ENCODE measurements around the gene NDUFAB1. TPM values are rescaled to one million over a fixed set of nuclear protein-coding genes. Genes with fewer than 3 reads are reported as not detected.

NDUFAB1 gene
- total and polyA plus RNA-seq, 2 of the 13 experiments (the other 11 are each of a cell fraction or from before 2014, with no cell fraction given), result 221 to 601 TPM

DNA sequence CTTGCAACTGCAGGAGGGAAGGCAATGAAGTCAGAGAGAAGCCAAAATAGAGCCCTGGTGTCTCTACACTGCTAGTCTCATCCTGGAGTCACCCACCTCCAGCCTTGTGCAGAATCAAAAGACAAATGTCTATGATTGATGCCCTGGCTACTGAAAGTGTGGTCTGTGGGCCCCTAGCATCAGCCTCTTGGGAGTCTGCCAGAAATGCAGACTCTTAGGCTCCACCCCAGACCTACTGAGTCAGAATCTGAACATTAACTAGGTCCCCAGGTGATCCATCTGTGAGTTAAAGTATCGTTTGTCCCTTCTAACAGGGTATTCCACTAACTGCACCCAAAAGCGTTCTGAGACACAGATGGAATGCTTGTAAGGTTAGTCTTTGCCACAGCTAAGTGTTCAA lies 60.2 kb downstream of the NDUFAB1 start:
- H3K4me2 ChIP-seq (ENCODE audit: low read depth, low read length), result no peak overlapping the region
- in situ Hi-C loops (cut with HindIII; ENCODE audit: extremely low pct_ligation_motif_present, low pct_unique_long_range_greater_than_20kb) (no loop called here), intact Hi-C loops (cut with micrococcal nuclease; ENCODE audit: unreplicated experiment) (no loop called here)
- H3K27me3 ChIP-seq (ENCODE audit: control insufficient read depth in 1 of 2, insufficient read depth in 2 of 2, low read length in 2 of 2), result no peaks in the 10 kb centered on the region
- no peak overlapping the region for H3K27ac ChIP-seq (ENCODE audit: extremely low read length, insufficient read depth, low read length)
- TF ChIP-seq, protein P1, sequence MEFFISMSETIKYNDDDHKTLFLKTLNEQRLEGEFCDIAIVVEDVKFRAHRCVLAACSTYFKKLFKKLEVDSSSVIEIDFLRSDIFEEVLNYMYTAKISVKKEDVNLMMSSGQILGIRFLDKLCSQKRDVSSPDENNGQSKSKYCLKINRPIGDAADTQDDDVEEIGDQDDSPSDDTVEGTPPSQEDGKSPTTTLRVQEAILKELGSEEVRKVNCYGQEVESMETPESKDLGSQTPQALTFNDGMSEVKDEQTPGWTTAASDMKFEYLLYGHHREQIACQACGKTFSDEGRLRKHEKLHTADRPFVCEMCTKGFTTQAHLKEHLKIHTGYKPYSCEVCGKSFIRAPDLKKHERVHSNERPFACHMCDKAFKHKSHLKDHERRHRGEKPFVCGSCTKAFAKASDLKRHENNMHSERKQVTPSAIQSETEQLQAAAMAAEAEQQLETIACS (CRISPR knock-in tag; IDR thresholded peaks at IDR 0.05), result no peak
- no peak for TF ChIP-seq GTF3A (CRISPR knock-in tag; conservative IDR thresholded peaks at IDR 0.05)
- BruUV-seq (replicated peaks), result no TSS peak
- no peaks in the 10 kb centered on the region for H3K9me3 ChIP-seq (ENCODE audit: low read length)
- peaks cover 4% of the 10 kb centered on the region for H3K79me2 ChIP-seq (ENCODE audit: insufficient read depth, low read length)
- no peak overlapping the region for H2AFZ ChIP-seq (ENCODE audit: low read length)
- H3K9ac ChIP-seq (ENCODE audit: insufficient read depth, low read depth, low read length), result no peak overlapping the region
- CTCF ChIA-PET (ENCODE audit: low intra/inter-chr PET ratio, low total read pairs), result no interaction called here
- H3K4me3 ChIP-seq (replicated peaks in 1 of 3; ENCODE audit: insufficient read depth in 1 of 3, low read depth in 2 of 3, low read length in 3 of 3), result no peak overlapping the region
- 95% methylated on average over 2 of the region's 2 CpGs for WGBS (ENCODE audit: low lambda C conversion rate)
- ATAC-seq (no peak), DNase-seq (ENCODE audit: low spot score) (no peak), FAIRE-seq (no peak)
- peaks cover 42 to 66% of the 10 kb centered on the region in 2 experiments for H3K36me3 ChIP-seq (replicated peaks in 1 of 2; ENCODE audit: control insufficient read depth in 1 of 2, insufficient read depth in 2 of 2, low read length in 2 of 2)
- H4K20me1 ChIP-seq (ENCODE audit: insufficient read depth, low read length), result no peaks in the 10 kb centered on the region
- peaks cover 43% of the 10 kb centered on the region for H3K4me1 ChIP-seq (ENCODE audit: insufficient read depth, low read length)
- POLR2A ChIA-PET, result interaction anchor here (5.5 kb wide), 1 partner anchor 8 kb away, joined by 64 read pairs; no protein-coding TSS in a partner anchor

DNA sequence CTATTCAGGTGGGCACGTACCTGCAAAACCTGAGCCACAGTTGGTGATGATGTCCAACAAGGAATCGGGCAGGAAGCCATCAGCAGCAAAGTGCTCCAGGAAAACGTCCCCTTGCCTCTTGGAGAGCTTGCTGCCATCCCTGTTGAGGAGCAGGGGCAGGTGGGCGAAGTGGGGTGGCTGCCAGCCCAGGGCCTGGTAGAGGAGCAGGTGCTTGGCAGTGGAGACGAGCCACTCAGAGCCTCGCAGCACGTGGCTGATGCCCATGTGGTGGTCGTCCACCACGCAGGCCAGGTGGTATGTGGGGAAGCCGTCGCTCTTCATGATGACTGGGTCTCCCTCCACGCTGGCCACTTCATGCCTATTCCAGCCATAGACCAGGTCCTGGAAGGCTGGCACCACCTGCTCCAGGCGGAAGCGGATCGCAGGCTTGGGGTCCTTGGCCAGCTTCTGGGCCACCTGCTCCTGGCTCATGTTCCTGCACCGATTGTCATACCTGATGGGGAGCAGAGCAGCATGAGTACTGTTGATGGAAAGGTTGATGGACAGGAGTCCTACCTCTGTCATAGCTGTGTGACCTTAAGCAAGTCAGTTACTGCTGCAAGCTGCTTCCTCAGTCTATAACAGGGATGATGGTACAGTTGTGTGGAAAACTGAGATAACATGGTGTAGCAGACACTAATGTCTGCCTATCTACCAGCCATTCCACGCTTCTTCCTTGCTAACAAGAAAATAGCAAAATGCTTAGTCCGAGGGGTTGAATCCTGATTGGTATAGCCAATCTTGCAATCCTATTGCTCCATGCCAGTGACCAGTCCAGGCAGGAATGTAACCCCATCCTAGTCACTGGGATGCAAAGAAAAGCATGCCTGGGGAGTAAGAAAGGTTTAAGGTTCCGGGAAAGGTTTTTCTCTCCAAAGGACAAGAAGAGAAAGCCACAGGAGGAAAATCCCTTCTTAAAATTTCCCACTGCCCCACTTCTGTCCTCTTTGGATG lies 61.0 kb downstream of the NDUFAB1 start:
- H3K4me3 ChIP-seq (replicated peaks in 1 of 3; ENCODE audit: insufficient read depth in 1 of 3, low read depth in 2 of 3, low read length in 3 of 3), result no peak overlapping the region
- no peaks in the 10 kb centered on the region for H4K20me1 ChIP-seq (ENCODE audit: insufficient read depth, low read length)
- H3K36me3 ChIP-seq (replicated peaks in 1 of 2; ENCODE audit: control insufficient read depth in 1 of 2, insufficient read depth in 2 of 2, low read length in 2 of 2), result peaks cover 44 to 71% of the 10 kb centered on the region in 2 experiments
- no peaks in the 10 kb centered on the region for H3K9me3 ChIP-seq (ENCODE audit: low read length)
- no peak for FAIRE-seq
- no peak overlapping the region for H3K27ac ChIP-seq (ENCODE audit: extremely low read length, insufficient read depth, low read length)
- no peak for ATAC-seq
- no peak for DNase-seq (ENCODE audit: low spot score)
- intact Hi-C loops (cut with micrococcal nuclease; ENCODE audit: unreplicated experiment), result no loop called here
- H3K27me3 ChIP-seq (ENCODE audit: control insufficient read depth in 1 of 2, insufficient read depth in 2 of 2, low read length in 2 of 2), result no peaks in the 10 kb centered on the region
- POLR2A ChIA-PET, result interaction anchor here (5.5 kb wide), 1 partner anchor 8 kb away, joined by 64 read pairs; no protein-coding TSS in a partner anchor
- H3K9ac ChIP-seq (ENCODE audit: insufficient read depth, low read depth, low read length), result no peak overlapping the region
- peaks cover 35% of the 10 kb centered on the region for H3K4me1 ChIP-seq (ENCODE audit: insufficient read depth, low read length)
- in situ Hi-C loops (cut with HindIII; ENCODE audit: extremely low pct_ligation_motif_present, low pct_unique_long_range_greater_than_20kb), result no loop called here
- H3K79me2 ChIP-seq (ENCODE audit: insufficient read depth, low read length), result peaks cover 4% of the 10 kb centered on the region
- 97% methylated on average over 19 of the region's 19 CpGs for WGBS (ENCODE audit: low lambda C conversion rate)
- no TSS peak for BruUV-seq (replicated peaks)
- CTCF ChIA-PET (ENCODE audit: low intra/inter-chr PET ratio, low total read pairs), result no interaction called here
- no peak overlapping the region for H2AFZ ChIP-seq (ENCODE audit: low read length)
- H3K4me2 ChIP-seq (ENCODE audit: low read depth, low read length), result no peak overlapping the region
- TF ChIP-seq MTA1 (CRISPR knock-in tag; IDR thresholded peaks at IDR 0.05; ENCODE audit: borderline replicate concordance), result 0 out of 2 replicates have a peak, but pooled peaks have one; percentile 53
- TF ChIP-seq ZNF768 (CRISPR knock-in tag; IDR thresholded peaks at IDR 0.05), result peak; percentile 31; the same call in 1 of the 2 replicates
- TF ChIP-seq, protein P2, sequence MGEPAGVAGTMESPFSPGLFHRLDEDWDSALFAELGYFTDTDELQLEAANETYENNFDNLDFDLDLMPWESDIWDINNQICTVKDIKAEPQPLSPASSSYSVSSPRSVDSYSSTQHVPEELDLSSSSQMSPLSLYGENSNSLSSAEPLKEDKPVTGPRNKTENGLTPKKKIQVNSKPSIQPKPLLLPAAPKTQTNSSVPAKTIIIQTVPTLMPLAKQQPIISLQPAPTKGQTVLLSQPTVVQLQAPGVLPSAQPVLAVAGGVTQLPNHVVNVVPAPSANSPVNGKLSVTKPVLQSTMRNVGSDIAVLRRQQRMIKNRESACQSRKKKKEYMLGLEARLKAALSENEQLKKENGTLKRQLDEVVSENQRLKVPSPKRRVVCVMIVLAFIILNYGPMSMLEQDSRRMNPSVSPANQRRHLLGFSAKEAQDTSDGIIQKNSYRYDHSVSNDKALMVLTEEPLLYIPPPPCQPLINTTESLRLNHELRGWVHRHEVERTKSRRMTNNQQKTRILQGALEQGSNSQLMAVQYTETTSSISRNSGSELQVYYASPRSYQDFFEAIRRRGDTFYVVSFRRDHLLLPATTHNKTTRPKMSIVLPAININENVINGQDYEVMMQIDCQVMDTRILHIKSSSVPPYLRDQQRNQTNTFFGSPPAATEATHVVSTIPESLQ (CRISPR knock-in tag; conservative IDR thresholded peaks at IDR 0.05), result no peak
- peak; percentile 63; the same call in 1 of the 2 replicates for TF ChIP-seq NRL (CRISPR knock-in tag; IDR thresholded peaks at IDR 0.05; ENCODE audit: borderline replicate concordance)
- 0 out of 2 replicates have a peak, but pooled peaks have one; percentile 8 for TF ChIP-seq ZNF354B (CRISPR knock-in tag; IDR thresholded peaks at IDR 0.05)
- 0 out of 2 replicates have a peak, but pooled peaks have one; percentile 37 for TF ChIP-seq ZNF839 (CRISPR knock-in tag; IDR thresholded peaks at IDR 0.05; ENCODE audit: borderline replicate concordance)

All from HepG2 (cell line).